ENCODE measurements around the gene MAN1B1.

Gene MAN1B1

GRCh38 chr9:137085920-137086530, 760 bp upstream of the MAN1B1 start:
- DNase-seq (ENCODE audit: low spot score), result no peak

- DNase-seq (ENCODE audit: low spot score), result no peak
Measured at GRCh38 chr9:137087409-137087925, 682 bp downstream of the MAN1B1 start.

DNA sequence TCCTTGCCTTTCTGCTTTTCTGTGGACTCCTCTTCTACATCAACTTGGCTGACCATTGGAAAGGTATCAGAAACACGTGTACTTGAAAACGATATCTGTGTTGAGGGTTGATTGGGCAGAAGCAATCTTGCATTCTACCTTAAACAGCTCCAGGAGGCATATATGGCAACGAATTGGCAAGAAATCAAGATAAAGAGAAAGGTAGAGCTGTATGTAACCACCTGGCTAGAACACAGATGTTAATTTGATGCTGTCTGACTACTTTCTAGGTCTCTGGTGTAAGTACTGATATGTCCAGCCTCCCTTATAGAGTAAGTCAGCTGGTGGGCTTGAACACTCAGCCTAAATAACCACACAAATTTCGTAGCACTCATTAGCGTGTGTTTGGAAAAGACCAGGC, 1.3 kb downstream of the MAN1B1 start:
- no peak for DNase-seq (ENCODE audit: low spot score)

DNA sequence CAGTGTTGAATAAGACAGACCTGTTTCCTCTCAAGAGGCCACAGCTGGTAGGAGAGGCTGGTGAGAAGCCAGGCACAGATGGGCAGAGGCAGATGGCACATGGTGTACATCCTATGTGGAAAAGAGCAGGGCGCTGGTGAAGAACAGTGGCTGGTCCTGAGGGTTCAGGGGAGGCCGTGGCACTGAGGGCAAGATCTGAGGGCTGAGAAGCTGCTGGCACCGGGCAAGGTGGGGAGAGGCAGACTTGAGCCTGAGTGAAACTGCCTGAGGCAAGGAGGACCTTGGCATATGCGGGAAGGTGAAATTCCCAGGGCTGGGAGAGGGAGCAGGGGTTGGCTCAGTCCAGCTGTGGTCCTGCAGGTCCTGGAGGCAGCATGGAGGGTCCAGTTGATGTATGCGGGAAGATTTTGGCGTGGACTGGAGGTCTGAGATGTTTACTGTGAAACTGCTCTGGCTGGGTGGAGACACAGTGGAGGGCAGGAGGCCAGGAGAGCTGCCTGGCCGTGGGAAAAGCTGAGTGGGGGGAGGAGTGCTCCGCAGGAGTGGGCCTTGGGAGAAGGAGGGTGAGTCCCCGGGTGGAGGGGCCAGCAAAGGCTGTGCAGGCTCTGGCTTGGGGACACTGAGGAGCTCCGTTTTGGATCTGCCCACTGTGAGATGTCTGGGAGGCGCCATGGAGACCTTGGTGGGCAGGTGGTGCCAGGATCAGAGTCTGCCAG, 2.6 kb downstream of the MAN1B1 start:
- no peak for DNase-seq (ENCODE audit: low spot score)

DNA sequence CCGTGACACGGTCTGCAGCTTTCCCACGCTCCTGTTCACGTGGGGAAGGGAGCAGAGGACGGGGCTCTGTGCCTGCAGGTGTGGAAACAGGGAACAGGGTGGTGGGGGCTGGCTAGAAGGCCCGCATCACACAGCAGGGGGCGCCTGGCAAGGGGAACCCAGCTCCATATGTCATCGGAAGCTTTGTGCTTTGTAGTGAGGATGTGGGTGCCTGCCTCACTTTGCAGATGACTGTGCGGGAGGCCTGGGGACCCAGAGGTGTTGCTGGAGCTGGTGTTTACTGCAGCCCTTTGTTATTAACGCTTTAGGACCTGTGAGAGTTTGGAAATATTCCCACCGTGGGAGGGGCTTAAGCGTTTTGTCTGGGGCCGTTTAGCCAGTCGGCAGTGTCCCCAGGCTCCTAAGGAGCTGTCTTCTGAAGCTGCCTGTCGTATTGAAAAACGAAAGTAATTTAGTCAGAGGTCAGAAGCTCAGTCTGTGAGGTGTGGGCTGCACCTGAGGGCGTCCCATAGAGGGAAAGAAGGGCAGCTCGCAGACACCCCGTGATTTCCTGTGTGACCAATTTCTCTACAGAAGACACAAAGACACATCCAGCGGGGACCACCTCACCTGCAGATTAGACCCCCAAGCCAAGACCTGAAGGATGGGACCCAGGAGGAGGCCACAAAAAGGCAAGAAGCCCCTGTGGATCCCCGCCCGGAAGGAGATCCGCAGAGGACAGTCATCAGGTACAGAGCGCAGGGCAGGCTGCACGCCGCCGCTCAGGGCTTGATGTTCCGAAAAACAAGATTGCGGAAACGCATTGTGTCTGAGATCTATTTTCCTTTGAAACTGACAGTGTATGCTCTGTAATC, 9.1 kb downstream of the MAN1B1 start:
- DNase-seq (ENCODE audit: low spot score), result no peak

DNA sequence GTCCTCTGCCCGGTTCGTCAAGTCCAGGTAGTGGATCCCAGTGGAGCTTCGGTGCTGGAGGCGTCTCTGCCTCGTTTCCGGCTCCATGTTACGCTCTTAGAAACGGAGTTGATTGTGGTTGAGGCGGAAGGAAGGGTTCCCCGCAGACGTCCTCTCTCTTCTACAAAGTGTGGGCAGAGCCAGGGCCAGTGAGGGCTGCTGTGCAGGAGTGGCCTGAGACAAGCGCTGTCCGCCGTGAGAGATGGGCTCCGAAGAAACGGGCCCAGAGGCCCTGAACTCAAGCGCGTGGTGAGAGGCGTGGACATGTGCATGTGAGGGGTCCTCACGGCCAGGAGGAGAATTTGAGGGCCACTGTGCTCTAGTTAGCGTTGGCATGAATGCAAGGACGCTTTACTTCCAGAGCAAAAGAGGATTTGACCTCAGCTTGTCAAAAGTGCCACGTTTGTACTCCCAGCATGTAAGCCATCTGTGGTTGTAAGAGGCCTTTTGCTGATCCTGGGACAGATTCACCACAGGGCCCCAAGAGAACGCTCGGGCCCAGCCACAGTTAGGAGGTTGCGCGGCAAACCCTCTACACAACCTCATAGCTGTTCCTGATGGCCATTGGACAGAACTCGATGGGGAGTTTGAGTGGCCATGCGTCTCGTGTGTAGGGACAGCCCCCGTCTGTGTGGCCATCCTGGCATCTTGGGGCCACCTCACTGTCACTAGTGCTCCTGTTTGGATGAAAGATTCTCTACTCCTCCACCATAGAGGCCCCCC, 10.2 kb downstream of the MAN1B1 start:
- no peak for DNase-seq (ENCODE audit: low spot score)

- no peak for DNase-seq (ENCODE audit: low spot score)
Measured at GRCh38 chr9:137097761-137098462, 11.1 kb downstream of the MAN1B1 start.

DNA sequence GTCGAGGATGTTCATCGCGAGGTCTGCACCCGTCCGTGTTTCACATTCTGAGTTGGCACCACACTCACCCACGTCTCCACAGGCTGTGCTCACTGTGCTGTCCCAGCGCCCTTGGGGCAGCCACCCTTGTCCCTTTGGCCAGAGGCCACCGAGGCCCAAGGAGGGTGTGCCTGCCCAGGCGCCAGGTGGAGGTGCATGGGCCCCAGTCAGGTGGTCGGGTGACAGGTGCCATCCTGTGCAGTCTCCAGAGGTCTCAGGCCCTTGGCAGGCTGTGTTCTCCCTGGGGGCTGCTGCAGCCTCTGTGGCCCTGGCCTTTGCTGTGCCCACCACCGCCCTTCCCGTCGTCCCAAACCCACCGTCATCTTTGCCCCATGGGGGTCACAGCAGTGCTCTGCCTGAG, 12.4 kb downstream of the MAN1B1 start:
- DNase-seq (ENCODE audit: low spot score), result no peak

DNA sequence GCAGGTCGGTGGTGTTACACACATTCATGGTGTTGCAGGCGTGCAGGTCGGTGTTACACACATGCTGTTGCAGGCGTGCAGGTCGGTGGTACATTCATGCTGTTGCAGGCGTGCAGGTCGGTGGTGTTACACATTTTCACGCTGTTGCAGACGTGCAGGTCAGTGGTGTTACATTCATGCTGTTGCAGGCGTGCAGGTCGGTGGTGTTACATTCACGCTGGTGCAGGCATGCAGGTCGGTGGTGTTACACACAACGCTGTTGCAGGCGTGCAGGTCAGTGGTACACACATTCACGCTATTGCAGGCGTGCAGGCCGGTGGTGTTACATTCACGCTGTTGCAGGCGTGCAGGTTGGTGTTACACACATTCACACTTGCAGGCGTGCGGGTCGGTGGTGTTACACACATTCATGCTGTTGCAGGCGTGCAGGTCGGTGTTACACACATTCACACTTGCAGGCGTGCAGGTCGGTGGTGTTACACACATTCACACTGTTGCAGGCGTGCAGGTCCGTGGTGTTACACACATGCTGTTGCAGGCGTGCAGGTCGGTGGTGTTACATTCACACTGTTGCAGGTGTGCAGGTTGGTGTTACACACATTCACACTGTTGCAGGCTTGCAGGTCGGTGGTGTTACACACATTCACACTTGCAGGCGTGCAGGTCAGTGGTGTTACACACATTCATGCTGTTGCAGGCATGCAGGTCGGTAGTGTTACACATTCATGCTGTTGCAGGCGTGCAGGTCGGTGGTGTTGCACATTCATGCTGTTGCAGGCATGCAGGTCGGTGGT, 16.6 kb downstream of the MAN1B1 start:
- no peak for DNase-seq (ENCODE audit: low spot score)

DNA sequence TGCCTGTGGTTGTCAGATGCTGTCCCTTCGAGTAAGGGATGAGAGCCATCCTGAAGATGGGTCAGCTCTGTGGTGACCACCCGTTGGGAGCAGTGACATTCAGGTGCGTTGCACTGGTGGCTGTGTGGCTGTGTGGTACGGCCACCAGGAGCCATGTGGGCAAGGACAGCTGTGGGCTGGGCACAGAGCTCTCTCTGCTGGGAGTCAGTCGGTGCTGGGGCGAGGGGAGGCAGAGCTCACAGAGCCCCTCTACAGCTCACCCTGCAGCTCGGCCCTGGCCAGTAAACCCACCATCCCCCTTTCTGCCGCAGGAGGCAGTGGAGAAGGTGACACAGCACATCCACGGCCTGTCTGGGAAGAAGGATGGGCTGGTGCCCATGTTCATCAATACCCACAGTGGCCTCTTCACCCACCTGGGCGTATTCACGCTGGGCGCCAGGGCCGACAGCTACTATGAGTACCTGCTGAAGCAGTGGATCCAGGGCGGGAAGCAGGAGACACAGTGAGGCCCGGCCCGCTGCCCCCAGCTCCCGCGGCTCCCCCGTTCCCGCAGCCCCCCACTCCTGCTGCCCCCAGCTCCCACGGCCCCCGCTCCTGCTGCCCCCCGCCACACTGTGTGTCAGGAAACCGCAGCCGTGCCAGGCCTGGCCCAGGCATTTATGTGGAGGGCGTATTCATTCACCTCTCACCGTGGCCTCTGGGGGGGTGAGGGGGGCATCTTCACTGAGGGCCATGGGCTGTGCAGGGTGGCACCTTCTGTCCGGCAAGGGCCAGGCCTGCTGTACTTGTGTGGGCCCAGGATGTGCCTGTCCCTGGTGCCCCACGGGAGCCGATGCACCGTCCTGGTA, 19.3 kb downstream of the MAN1B1 start:
- DNase-seq (ENCODE audit: low spot score), result no peak

DNA sequence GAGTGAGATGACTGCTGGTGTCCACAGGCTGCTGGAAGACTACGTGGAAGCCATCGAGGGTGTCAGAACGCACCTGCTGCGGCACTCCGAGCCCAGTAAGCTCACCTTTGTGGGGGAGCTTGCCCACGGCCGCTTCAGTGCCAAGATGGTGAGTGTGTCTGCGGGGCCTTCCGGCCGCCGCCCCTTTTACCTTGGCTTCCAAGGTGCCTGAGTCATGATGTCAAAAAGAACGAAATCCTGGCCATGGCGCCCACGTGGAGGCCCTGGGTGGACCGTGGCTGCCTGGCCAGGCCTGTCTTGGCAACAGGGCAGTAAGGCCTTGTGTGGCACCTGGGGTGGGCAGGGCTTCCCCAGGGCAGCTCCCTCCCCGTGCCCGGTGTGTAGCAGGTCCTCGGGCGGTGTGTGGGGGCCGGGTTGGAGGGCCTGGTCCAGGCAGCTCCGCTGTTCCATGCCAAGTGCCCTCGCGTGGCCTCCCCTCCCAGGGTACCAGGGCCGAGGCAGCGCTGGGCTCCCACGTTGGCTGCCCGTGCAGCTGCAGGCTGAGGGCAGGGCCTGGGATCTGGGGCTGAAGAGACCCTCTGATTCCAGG, 20.0 kb downstream of the MAN1B1 start:
- no peak for DNase-seq (ENCODE audit: low spot score)

GRCh38 chr9:137107312-137107921, 20.6 kb downstream of the MAN1B1 start:
- no peak for DNase-seq (ENCODE audit: low spot score)

- DNase-seq (ENCODE audit: low spot score), result no peak
Measured at GRCh38 chr9:137107982-137108381, 21.2 kb downstream of the MAN1B1 start.

DNA sequence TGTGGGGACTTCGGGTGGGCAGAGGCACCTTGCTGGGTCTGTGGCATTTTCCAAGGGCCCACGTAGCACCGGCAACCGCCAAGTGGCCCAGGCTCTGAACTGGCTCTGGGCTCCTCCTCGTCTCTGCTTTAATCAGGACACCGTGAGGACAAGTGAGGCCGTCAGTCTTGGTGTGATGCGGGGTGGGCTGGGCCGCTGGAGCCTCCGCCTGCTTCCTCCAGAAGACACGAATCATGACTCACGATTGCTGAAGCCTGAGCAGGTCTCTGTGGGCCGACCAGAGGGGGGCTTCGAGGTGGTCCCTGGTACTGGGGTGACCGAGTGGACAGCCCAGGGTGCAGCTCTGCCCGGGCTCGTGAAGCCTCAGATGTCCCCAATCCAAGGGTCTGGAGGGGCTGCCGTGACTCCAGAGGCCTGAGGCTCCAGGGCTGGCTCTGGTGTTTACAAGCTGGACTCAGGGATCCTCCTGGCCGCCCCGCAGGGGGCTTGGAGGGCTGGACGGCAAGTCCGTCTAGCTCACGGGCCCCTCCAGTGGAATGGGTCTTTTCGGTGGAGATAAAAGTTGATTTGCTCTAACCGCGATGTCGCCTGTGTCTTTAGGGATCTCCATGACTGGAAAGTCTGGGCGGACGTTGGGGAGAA, 21.9 kb downstream of the MAN1B1 start:
- DNase-seq (ENCODE audit: low spot score), result no peak

DNA sequence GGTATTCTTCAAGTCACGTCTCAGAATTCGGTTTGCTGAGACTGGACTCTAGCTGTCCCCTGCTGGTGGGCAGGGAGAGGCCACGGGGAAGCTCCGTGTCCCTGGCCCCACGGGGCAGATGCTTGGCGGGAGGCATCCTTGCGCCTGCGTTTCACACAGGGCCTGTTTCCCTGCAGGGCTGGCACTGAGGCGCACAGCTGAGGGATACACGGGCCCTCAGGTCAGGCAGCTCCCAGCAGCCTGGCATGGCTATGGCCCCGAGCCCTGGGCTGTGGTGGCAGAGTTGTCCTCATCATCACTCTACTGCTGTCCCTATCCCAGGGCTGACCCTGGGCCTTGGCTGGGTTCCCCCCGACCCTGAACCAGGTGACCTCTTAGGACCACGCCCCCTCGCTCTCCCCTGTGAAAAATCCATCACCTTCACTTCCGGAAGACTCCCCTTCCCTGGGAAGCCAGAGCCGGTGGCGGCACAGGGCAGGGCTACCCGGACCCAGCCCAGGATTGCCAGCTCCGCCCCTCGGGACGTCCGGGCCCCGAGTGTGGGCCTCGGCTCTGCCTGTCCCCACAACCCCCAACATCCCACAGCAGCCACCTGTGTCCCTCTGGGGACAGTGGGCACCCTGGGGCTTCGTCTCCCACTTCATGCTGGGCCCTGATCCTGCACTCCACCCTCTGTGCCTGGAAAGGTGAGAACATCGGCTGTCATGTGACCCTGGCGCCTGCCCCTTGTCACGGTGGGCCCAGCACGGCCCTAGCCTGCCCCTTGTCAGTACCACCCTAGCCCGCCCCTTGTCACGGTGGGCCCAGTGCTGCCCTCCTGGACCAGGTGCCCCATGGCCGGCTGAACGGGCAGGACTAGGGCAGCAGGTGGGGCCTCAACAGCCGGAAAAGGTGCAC, 22.7 kb downstream of the MAN1B1 start:
- DNase-seq (ENCODE audit: low spot score), result no peak

DNA sequence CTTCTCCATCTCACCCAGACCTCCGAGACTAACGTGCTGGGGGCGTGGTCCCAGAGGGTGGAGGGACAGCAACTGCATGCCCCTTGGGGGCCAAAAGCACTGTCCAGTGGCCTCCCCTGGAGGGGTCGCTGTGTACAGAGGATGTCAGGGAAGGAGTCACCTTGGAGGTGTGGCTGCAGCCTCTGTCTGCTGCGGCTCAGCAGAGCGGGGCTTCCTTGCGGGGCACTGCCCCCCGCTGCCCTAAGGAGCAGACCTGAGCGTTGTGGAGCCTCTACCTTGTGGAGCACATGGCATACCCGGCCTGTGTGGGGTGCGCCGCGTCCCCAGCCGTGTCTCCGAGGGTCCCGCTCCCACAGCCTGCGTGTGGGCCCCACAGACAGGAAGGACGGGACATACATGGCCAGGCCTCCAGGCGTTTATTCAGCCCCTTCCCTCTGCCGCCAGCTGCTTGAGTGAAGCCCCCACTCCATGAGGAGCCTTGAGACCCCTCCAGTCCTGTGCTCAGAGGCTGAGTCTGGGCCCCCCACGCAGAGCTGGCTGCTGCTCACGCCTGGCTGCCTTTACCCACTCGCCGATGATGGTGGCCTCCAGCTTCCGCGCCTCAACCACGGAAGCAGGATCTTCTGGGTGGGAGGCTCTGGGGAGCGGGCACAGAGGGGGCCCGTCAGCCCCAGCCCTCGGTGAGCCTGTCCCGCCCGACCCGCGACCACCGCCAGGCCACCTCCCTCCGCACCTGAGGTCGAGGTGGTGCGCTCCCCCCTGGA, 23.5 kb downstream of the MAN1B1 start:
- DNase-seq (ENCODE audit: low spot score), result no peak

All from pons (tissue), 1 donor.